ENCODE measurements around the gene NGF. TPM values are rescaled to one million over a fixed set of nuclear protein-coding genes. Genes with fewer than 3 reads are reported as not detected.

The NGF gene
- total RNA-seq (2022; extraction: Qiagen RNA extraction; ENCODE audit: low read depth), result 3.5 to 4.6 TPM (median 3.5 TPM) in 5 replicates

GRCh38 chr1:115337633-115338456, at the start of gene NGF:
Gene NGF (minus strand): TSS chr1:115338249. CDS start chr1:115286795, 51,454 bp downstream.

Other genes with a start within 250 kb of the NGF start
- gene TSPAN2, start 248.7 kb downstream of the NGF start, total RNA-seq (2022; extraction: Qiagen RNA extraction; ENCODE audit: low read depth), result 0.95 to 1.5 TPM (median 1.2 TPM) in 5 replicates